Mesodermal cell (in vitro differentiated cells): ENCODE measurements around the gene TECR.
"Not testable (repeated sequence)": the region's sequence is repeated elsewhere in the genome, so short reads cannot be mapped to it uniquely, and the experiment has no call there.

Source experiments
- H3K27ac ChIP-seq: 2 replicates; pipeline ENCODE4 v1.7.0; 2013; ENCODE audit warnings: mild to moderate bottlenecking, low read depth, low read length, moderate library complexity; ENCODE audit not compliant: severe bottlenecking
- H3K36me3 ChIP-seq: 2 replicates; pipeline ENCODE4 v1.7.1; 2013; ENCODE audit warnings: mild to moderate bottlenecking, low read length, moderate library complexity; ENCODE audit not compliant: control insufficient read depth, insufficient read depth
- H3K4me1 ChIP-seq: one replicate; pipeline ENCODE4 v1.7.1; 2013; ENCODE audit warnings: mild to moderate bottlenecking, low read length; ENCODE audit not compliant: insufficient read depth, control insufficient read depth, poor library complexity, severe bottlenecking
- H3K4me3 ChIP-seq: 2 replicates; pipeline ENCODE4 v1.7.0; 2013; ENCODE audit warnings: low read length, control low read depth, mild to moderate bottlenecking; ENCODE audit not compliant: insufficient read depth, poor library complexity, severe bottlenecking; ENCODE audit errors: extremely low read depth
- H3K9me3 ChIP-seq: 2 replicates; pipeline ENCODE4 v1.7.1; 2013; ENCODE audit warnings: mild to moderate bottlenecking, low read length, moderate library complexity; ENCODE audit not compliant: control insufficient read depth
- WGBS, 2 experiments: methylation state at CpG; one replicate each; pipeline ENCODE4 v1.1.5; 2013; ENCODE audit warnings: missing lambda C conversion rate in 2 of 2; ENCODE audit not compliant: insufficient coverage in 2 of 2; 5-methylcytosine and 5-hydroxymethylcytosine counted together

Gene TECR

GRCh38 chr19:14576363-14576762 is 47.0 kb downstream of the TECR start:
- Histone ChIP-seq H3K27ac (no peak overlapping the region), H3K4me3 (no peak overlapping the region), H3K9me3 (no peaks in the 10 kb centered on the region), H3K4me1 (peaks cover 4% of the 10 kb centered on the region), H3K36me3 (no peaks in the 10 kb centered on the region)
- WGBS, 2 experiments = 83 to 84% methylated on average over 3 of the region's 8 CpGs

GRCh38 chr19:14577264-14577663 is 47.9 kb downstream of the TECR start:
- Histone ChIP-seq H3K4me3 (no peak overlapping the region), H3K36me3 (no peaks in the 10 kb centered on the region), H3K9me3 (no peaks in the 10 kb centered on the region), H3K4me1 (peaks cover 4% of the 10 kb centered on the region), H3K27ac (no peak overlapping the region)
- 73 to 88% methylated on average over 2 to 5 of the region's 5 CpGs for WGBS, 2 experiments

- Histone ChIP-seq H3K27ac (no peak overlapping the region), H3K9me3 (no peaks in the 10 kb centered on the region), H3K36me3 (no peaks in the 10 kb centered on the region), H3K4me1 (peaks cover 4% of the 10 kb centered on the region), H3K4me3 (no peak overlapping the region)
- 58 to 85% methylated on average over 2 to 3 of the region's 6 CpGs for WGBS, 2 experiments
Measured at GRCh38 chr19:14577885-14578427, 48.6 kb downstream of the TECR start.

- H3K36me3 ChIP-seq = no peaks in the 10 kb centered on the region
- WGBS, 2 experiments = 71% methylated on average over 3 of the region's 6 CpGs; no CpG with 5 or more reads in 1 of the 2 experiments
- H3K27ac ChIP-seq = no peak overlapping the region
- no peak overlapping the region for H3K4me3 ChIP-seq
- no peaks in the 10 kb centered on the region for H3K4me1 ChIP-seq
- no peaks in the 10 kb centered on the region for H3K9me3 ChIP-seq
Measured at GRCh38 chr19:14580623-14581237, 51.3 kb downstream of the TECR start.

DNA sequence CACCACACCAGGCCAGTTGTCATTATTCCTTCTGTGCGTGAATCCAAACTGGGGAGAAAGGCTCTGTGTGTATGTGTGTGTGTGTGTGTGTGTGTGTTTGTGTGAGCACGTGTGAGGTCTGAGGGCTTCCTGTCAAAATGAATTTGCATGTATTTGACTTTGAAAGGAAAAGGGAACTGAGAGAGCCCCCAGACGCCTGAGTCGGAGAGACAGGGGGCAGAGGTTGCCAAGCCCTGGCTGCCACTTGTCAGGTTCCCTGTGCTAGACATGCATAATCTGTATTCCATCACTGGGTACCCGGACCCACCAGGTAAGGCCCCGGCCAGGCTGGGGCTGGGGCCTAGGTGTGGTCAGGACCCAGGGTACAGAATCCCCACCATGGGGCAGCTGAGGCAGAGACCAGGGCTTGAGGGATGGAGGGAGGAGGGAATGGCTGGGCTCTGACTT is 53.5 kb downstream of the TECR start, which contains the start of gene CLEC17A:
Gene CLEC17A, plus strand, starts transcription at position 191 of the 447 bp plus-strand sequence. Its CDS starts 77 bp downstream, at position 268.
- H3K4me1 ChIP-seq = no peaks in the 10 kb centered on the region
- H3K9me3 ChIP-seq = no peaks in the 10 kb centered on the region
- H3K36me3 ChIP-seq = no peaks in the 10 kb centered on the region
- no peak within 1 kb of the TSS for H3K4me3 ChIP-seq
- 40 to 58% methylated on average over 3 to 4 of the region's 6 CpGs for WGBS, 2 experiments
- H3K27ac ChIP-seq = no peak within 1 kb of the TSS

- not testable (repeated sequence) for H3K36me3 ChIP-seq, H3K4me1 ChIP-seq, H3K9me3 ChIP-seq, H3K27ac ChIP-seq, H3K4me3 ChIP-seq
- 80 to 88% methylated on average over 1 to 4 of the region's 5 CpGs for WGBS, 2 experiments
Measured at GRCh38 chr19:14584372-14584771, 55.0 kb downstream of the TECR start.

- H3K4me3 ChIP-seq, H3K27ac ChIP-seq, H3K36me3 ChIP-seq, H3K9me3 ChIP-seq, H3K4me1 ChIP-seq: not testable (repeated sequence)
- WGBS, 2 experiments = 43 to 57% methylated on average over 1 of the region's 3 CpGs
Measured at GRCh38 chr19:14585187-14585586, 55.8 kb downstream of the TECR start.

DNA sequence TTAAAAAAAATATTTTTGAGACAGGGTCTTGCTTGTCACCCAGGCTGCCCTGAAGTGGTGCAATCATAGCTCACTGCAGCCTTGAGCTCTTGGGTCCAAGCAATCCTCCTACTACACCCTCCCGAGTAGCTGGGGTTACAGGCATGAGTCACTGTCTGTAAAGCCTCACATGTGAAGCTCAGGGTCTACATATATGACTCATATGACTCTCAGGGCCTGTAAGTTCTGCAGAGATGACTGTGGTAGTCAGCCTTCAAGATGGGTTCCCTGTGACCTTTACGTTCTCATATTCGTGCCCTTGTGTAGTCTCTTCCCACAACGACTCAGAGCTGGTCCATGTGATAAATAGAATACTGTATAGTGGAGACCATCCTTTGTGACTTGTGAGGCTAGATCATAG is 60.0 kb downstream of the TECR start:
- not testable (repeated sequence) for H3K36me3 ChIP-seq, H3K4me1 ChIP-seq, H3K9me3 ChIP-seq, H3K4me3 ChIP-seq, H3K27ac ChIP-seq
- whole genome bisulfite sequencing, 2 experiments = no CpG with 5 or more reads among the region's 4 CpGs

GRCh38 chr19:14595558-14595957 is 66.2 kb downstream of the TECR start:
- peaks cover 16% of the 10 kb centered on the region for H3K9me3 ChIP-seq
- H3K4me1 ChIP-seq = no peaks in the 10 kb centered on the region
- no peak overlapping the region for H3K4me3 ChIP-seq
- 81 to 83% methylated on average over 3 of the region's 3 CpGs for WGBS, 2 experiments
- H3K27ac ChIP-seq = no peak overlapping the region
- no peaks in the 10 kb centered on the region for H3K36me3 ChIP-seq

- 60 to 78% methylated on average over 6 to 8 of the region's 8 CpGs for WGBS, 2 experiments
- H3K36me3 ChIP-seq = no peaks in the 10 kb centered on the region
- H3K27ac ChIP-seq = no peak overlapping the region
- peaks cover 16% of the 10 kb centered on the region for H3K9me3 ChIP-seq
- H3K4me1 ChIP-seq = no peaks in the 10 kb centered on the region
- H3K4me3 ChIP-seq = no peak overlapping the region
Measured at GRCh38 chr19:14599548-14600147, 70.3 kb downstream of the TECR start.

GRCh38 chr19:14603990-14604387 is 74.6 kb downstream of the TECR start:
- Histone ChIP-seq H3K4me3 (no peak overlapping the region), H3K36me3 (no peaks in the 10 kb centered on the region), H3K9me3 (peaks cover 16% of the 10 kb centered on the region), H3K4me1 (no peaks in the 10 kb centered on the region), H3K27ac (no peak overlapping the region)
- 78 to 83% methylated on average over 2 of the region's 2 CpGs for WGBS, 2 experiments
